ENCODE results near the gene TMEM271.
"Not testable (repeated sequence)": the region's sequence is repeated elsewhere in the genome, so short reads cannot be mapped to it uniquely, and the experiment has no call there.

Gene TMEM271

GRCh38 chr4:578451-579443 lies 2.7 kb upstream of the TMEM271 start:
- DNase-seq = no peak

- no peak for DNase-seq
Measured at GRCh38 chr4:577499-578450, 1.7 kb upstream of the TMEM271 start.

GRCh38 chr4:576991-577498 lies 950 bp upstream of the TMEM271 start:
- DNase-seq = no peak

DNA sequence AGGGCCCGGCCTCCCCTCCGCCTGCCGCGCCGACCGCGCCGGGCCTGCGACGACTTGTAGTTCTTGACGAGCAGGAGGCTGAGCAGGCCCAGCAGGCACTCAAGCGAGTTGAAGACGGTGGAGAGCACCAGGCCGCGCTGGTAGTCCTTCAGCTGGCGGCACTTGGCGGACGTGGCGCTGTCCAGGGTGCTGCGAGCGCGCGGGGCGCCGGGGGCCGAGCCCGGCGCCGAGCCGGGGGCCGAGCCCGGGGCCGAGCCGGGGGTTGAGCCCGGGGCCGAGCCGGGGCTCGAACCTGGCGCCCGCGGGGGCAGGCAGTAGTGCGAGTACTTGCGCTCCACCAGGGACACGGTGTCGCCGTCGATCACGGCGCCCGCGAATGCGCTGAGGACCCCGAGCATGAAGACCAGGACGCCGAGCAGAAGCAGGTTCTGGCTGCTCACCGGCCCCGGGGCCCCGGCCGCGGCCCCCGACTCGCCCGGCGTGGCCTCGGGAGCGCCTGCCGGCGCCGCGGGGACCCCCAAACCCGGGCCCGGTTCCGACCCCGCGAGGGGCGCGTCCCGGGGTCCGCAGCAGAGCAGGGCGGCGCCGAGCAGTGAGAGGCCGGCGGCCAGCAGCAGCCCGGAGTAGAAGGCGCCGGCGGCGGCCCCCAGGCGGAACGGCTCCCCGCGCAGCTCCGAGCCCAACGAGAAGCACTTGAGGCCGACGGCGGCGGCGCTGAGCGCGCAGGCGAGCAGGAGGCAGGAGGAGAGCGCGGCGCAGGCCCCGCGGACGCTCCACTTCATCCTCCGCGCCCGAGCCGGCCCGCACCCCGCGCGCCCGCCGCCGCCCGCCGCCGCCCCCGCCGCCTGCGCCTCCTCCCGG lies 584 bp downstream of the TMEM271 start:
- DNase-seq = no peak

DNA sequence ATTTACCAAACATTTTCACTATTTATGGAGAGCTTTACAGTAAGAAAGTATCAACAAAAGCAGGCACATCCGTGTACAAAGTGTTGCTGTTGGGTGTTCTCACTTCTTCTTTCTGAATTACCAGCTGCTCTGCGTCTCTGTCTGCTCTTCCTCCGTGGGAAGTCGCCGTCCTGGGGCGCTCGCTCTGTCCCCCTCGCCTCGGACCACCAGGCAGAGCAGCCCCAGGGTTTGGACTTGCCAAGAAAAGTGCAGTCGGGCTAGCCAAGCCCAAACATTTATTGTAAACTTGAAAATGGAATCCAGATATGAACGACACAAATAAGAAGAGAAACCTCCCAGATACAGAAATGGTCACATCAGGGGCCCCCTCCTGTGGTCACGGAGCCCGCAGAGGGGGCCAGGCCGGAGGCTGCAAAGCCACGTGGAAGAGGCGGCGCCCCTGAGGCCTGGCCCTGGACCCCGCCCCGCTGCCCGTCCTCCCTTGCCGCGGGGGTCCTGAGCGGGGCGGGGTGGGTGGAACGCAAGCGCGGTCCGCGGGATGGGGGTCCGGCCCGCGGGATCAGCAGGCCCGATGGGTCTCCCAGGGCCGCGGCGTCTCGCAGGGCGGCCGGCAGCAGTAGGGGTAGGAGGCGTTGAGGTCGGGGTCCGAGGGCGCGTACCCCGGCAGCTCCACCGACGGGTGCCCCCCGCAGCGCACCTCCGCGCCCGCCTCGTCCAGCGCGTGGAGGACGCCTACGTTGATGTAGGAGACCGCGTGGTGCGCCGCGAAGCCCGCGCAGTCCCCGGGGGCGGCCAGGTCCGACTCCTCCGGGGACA lies 1.5 kb downstream of the TMEM271 start:
- no peak for DNase-seq

- no peak for DNase-seq
Measured at GRCh38 chr4:573122-573892, 2.8 kb downstream of the TMEM271 start.

- DNase-seq = no peak
Measured at GRCh38 chr4:572594-572993, 3.5 kb downstream of the TMEM271 start.

DNA sequence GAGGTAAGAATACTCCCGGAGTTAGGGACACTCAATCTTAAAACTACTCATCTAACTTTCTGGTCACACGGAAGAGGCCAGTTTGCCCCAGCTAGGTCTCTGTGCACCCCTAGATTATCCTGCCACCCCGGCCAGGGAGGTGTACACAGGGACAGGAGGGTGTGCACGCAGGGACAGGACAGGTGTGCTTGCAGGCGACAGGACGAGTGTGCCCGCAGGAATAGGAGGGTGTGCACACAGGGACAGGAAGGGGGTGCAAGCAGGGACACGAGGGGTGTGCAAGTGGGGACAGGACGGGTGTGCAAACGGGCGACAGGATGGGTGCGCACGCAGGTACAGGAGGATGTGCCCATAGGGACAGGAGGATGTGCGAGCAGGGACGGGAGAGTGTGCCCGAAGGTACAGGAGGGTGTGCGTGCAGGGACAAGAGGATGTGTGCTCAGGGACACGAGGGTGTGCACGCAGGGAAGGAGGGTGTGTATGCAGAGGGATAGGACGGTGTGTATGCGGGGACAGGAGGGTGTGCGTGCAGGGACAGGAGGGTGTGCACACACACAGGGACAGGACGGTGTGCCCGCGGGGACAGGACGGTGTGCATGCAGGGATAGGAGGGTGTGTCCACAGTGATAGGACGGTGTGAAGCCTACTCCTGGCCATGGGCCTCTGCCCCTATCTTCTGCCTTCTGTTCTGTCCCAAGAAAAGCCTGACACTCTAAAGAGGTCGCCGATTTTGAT lies 4.1 kb downstream of the TMEM271 start:
- DNase-seq = no peak

DNA sequence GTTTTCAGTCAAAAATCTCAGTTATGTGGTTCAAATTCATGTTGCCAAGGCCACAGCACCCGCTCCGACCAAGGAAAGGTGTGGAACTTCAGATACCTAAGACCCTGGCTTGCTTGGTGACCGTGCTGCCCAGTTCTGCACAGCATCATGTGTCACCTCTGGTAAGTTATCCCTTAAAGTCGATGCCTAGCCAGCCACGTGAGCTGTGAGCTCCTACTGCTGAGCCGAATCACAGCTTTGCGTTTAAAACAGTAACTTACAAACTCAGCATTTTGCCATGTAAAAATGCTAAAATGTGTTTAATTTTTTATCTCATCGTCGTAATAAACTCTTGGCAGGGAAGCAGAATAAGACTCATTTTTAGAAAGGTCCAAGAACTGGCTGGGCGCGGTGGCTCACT lies 5.3 kb downstream of the TMEM271 start:
- DNase-seq = no peak

DNA sequence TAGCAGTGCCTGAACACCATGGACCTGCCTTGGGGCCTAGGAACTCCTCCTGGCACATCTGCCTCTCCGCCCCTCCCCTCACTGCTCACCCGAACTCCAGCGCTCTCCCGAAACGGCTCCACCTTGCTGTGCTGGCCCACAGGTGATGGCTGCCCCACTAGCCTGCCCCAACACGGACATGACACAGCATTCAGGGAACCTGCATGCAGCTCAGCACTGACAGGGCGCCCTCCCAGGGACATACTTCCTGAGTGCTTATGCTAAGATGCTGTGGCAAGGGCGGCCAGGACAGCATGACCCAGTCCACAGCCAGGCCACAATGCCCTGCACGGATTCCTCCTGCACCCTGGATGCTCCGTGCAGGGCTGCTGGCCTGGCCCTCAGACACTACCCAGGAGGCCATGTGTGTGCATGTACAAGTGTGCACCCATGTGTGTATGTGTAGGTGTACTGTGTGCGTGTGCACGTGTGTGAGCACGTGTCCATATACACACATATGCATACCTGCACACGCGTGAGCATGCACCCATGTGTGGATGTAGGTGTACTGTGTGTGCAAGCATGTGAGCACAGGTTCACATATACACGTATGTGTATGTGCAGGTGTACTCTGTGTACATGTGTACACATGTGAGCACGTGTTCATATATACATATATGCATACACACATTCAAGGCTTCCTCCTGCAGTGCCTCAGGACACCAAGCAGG lies 6.0 kb downstream of the TMEM271 start:
- no peak for DNase-seq

- no peak for DNase-seq
Measured at GRCh38 chr4:568962-569361, 7.1 kb downstream of the TMEM271 start.

DNA sequence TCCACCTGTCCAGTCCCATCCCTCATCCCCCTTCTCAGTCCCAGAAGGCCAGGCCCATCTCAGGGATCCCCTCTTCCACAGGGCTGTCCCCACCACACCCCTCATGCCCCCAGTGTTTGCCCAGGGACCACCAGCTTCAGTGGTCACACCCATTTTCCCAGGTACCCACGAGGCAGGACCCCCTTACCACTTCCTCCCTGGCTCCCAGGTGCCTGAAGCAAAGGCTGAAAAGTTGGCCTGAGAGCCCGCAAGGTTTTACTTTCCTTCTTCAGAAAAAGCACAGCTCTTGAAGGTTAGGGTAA lies 7.8 kb downstream of the TMEM271 start:
- no peak for DNase-seq

GRCh38 chr4:567457-568350 lies 8.4 kb downstream of the TMEM271 start:
- DNase-seq = no peak

- no peak for DNase-seq
Measured at GRCh38 chr4:566508-567295, 9.4 kb downstream of the TMEM271 start.

GRCh38 chr4:566035-566434 lies 10.1 kb downstream of the TMEM271 start:
- no peak for DNase-seq

- not testable (repeated sequence) for DNase-seq
Measured at GRCh38 chr4:565614-566013, 10.5 kb downstream of the TMEM271 start.

DNA sequence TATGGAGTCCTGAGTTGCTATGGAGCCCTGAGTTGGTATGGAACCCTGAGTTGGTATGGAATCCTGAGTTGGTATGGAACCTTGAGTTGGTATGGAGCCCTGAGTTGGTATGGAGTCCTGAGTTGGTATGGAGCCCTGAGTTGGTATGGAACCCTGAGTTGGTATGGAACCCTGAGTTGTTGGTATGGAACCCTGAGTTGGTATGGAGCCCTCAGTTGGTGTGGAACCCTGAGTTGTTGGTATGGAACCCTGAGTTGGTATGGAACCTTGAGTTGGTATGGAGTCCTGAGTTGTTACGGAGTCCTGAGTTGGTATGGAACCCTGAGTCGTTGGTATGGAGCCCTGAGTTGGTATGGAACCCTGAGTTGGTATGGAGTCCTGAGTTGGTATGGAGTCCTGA lies 13.6 kb downstream of the TMEM271 start:
- not testable (repeated sequence) for DNase-seq

Data from activated naive CD4-positive, alpha-beta T cell treated with anti-CD3 and anti-CD28 coated beads, Interleukin-2, amount 50 U/mL, for 16 hours (primary cell).